Activated gamma-delta T cell (primary cell): ENCODE measurements around the gene COMMD1.
"Not testable (repeated sequence)": the region's sequence is repeated elsewhere in the genome, so short reads cannot be mapped to it uniquely, and the experiment has no call there.

Experiments used
- DNase-seq: peaks from one replicate; lab custom pipeline; 2025; lab: John Stamatoyannopoulos, UW

The COMMD1 gene

GRCh38 chr2:61924895-61925663, 19.6 kb downstream of the COMMD1 start:
- no peak for DNase-seq

DNA sequence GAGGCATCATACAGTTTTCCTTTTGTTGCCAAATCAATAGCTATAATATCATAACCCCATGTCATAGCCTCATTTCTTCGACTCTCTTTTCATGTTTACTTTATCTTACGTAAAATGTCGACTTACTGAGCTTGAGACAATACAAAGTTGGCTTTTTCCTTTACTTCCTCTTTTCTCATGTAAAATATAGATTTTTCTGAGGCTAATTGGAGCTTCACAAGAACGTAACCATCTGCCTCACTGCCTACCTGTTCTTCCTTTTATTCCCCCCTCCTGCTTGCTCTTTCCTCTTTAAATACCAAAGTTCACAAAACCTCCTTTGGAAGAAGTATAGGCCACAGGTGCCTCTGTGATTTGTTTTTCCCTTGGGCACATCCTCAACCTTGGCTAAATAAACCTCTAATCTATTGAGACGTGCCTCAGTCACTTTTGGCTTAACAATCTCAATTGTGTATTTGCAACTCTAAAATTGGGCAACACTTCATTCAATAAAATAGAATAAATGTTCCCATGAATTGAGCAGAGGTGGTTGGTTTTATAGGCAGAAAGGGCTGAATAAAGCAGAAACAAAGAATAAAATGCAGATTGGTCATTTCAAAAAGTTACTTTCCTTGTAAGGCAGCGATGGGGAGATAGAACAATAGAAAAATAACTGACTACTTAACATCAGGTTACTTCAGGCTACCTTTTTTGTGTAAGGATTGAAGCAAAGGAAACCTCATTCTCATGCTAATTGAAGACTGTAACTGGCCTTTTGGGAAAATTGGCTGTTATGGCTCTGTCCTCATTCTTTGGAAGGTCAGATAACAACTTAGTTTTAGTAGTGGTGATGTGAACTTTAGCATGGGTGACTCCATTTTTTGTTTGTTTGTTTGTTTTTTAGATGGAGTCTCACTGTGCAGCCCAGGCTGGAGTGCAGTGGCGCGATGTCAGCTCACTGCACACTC, 21.3 kb downstream of the COMMD1 start:
- DNase-seq: no peak

- no peak for DNase-seq
Measured at GRCh38 chr2:61928826-61929461, 23.5 kb downstream of the COMMD1 start.

- DNase-seq: no peak
Measured at GRCh38 chr2:61937098-61937497, 31.6 kb downstream of the COMMD1 start.

GRCh38 chr2:61937886-61938285, 32.4 kb downstream of the COMMD1 start:
- no peak for DNase-seq

DNA sequence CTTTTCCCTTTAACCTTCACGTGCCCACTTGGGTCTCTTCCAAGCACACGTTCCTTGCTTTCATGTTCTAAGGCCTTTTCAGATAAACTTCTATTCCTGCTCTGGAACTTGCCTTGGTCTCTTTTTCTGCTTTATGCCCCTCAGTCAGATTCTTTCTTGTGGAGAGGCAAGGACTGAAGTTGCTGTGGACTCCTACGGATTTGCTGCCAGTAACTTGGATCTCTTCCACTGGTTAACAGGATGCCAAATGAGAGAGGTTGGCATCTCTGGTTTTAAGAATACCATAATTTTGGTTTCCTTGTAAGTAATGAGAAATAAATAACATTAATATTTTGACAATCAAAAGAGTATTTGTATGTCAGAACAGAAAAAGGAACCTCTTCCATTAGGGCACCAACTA, 33.0 kb downstream of the COMMD1 start:
- no peak for DNase-seq

DNA sequence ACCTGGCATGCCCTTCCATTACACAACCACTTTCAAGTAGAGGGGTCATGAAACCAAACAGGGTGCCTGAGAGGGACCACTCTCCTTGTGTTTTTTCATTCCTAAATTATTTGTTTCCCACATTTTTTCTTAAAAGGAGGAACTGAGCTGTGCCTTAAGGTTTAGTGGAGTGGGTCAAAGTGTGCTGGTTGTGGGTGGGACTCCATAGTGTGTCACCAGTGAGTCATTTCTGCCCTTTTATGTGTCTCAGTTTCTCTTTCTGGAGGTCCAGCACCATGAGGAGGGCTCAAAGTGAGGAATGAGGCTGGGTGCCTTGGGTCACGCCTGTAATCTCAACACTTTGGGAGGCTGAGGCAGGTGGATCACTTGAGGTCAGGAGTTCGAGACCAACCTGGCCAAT, 37.8 kb downstream of the COMMD1 start:
- DNase-seq: no peak

GRCh38 chr2:61946666-61947065, 41.2 kb downstream of the COMMD1 start:
- no peak for DNase-seq

DNA sequence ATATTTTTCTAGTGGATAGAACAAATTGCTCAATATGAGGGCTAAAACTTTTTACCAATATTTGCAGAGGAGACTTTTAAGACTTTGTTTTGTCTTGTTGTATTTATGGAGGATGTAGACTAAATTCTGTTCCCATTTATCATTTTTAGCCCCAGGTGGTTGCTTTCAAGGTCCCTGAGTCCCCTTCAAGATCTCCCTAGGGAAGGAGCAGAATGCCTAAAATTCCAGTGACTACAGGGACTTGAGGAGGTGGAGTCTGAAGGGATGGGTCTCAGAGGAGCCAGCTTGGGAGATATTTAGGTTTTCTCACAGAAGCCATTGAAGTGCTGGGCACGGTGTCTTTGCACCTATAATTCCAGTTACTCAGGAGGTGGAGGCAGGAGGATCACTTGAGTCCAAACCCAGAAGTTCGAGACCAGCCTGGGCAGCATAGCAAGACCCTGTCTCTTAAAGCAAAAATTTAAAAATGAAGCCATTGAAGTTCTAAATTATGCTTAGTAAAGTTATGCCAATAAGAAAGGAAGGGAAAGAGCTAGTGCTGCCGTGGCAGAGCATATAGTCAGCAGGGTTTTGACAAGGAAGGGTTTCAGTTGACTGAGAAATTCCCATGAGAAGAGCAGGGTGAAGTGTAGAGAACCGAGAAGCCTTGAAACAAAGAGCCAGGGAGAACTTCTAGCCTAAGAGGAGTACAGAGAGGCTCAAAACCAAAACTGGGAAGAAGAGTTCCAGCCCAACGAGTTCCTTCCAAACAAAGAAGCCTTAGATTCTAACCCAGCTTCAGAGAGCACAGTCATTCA, 43.4 kb downstream of the COMMD1 start:
- DNase-seq: no peak

DNA sequence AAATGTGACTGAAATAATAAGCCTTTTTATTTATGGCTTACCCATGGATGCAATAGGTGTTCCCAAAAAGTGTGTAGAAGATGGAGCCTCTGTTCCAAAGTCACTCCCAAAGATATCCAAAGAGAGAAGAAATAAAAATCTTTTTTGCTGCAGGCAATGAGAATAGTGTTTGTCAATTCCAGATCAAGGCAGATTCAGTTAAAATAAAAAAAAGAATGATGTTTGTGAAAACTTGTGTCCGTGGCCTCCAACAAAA, 43.9 kb downstream of the COMMD1 start:
- DNase-seq: no peak

DNA sequence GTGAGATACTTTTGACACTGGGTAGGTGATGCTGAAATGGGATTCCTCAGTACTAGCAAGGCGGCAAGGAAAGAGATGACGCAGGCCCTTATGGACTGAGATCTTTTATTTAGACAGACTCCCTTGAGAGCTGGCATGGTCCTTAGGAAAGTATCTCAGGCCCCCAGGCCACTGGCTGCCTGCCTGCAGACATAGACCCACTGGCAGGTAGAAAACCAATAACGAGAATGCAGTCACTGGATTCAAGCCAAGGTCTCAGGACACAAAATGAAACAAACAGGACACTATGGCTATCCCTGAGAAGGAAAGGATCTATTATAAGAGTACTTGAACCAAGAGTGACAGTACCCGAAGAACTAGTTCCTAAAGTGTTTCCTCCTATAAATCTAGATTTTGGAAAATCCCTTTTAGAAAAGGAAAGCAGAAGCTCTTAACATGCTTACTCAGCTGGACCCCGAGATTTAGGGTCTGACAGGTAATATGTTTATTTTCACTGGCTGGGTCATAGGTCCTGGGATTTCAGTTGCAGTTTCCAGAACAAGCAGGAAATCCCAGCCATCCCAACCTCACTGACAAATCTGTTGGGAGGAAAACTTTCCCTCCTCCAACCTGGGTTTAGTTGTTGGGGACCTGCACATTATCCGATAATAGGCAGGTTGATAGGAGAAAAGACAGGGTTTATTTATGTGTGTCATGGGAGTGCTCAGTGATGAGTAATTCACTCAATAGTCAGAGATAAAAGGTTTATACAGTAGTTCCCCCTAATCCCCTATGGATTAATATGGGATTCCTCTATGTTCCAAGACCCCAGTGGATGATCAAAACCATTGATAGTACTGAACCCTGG, 44.5 kb downstream of the COMMD1 start:
- no peak for DNase-seq

GRCh38 chr2:61950571-61951315, 45.3 kb downstream of the COMMD1 start:
- DNase-seq: no peak

GRCh38 chr2:61951881-61952280, 46.4 kb downstream of the COMMD1 start:
- no peak for DNase-seq

DNA sequence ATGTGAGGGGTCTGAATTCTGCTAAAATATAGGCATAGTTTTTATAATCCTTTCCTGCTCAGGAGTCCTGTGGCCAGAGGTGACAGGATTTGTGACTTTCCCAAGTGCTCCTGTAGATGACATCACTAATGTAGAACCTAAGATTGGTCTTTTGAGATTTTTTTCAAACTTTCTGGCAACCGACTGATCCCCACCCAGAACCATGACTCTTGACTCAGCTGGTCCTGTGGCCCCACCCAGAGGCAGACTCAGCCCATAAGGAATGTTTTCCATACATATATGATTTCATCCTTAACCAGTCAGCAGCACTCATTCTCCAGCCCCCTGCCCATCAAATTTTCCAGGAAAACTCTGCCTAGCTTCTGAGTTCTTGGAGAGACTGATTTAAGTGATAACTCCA, 46.8 kb downstream of the COMMD1 start:
- DNase-seq: no peak

GRCh38 chr2:61954856-61955255, 49.4 kb downstream of the COMMD1 start:
- DNase-seq: not testable (repeated sequence)

DNA sequence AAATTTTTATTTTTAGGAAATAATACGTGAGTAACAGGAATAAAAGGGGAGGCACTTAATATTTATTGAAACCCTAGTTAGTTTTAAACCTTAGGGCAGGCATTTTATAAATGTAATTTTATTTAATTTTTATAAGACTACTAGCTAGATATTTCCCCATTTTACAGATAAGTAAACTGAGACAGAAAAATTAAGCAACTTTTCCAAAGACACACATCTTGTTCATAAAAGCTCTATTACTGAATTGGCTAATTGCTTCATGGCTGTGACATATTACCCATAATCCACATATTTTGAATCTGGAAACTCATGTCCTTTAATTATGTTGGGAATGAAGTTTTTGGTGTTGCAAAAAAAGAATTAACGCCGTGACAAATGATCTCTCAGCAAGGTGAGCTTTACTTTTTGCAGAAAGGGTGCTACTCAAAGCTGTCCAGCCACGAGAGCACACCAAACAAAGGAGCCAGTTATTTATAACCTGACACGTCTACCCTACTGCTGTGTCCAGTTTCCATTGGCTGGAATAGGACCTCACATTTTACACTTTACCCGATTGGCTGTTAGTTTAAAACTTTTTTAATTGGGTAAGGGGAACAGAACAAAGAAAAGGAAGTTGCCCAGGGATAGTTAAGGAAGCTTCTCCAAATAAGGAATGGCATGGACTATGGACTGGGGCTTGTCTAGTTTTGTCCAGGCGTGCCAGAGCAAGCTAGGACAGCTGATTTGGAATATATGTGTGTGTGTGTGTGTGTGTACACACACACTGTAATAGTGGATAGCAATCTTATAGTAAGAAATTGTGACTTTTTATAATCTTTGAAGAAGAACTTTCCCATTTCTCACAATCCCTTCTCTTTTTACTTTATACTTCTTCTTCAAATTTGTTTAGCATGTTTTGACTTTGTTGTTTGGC, 54.2 kb downstream of the COMMD1 start:
- DNase-seq: no peak

- DNase-seq: no peak
Measured at GRCh38 chr2:61961231-61961901, 55.9 kb downstream of the COMMD1 start.

DNA sequence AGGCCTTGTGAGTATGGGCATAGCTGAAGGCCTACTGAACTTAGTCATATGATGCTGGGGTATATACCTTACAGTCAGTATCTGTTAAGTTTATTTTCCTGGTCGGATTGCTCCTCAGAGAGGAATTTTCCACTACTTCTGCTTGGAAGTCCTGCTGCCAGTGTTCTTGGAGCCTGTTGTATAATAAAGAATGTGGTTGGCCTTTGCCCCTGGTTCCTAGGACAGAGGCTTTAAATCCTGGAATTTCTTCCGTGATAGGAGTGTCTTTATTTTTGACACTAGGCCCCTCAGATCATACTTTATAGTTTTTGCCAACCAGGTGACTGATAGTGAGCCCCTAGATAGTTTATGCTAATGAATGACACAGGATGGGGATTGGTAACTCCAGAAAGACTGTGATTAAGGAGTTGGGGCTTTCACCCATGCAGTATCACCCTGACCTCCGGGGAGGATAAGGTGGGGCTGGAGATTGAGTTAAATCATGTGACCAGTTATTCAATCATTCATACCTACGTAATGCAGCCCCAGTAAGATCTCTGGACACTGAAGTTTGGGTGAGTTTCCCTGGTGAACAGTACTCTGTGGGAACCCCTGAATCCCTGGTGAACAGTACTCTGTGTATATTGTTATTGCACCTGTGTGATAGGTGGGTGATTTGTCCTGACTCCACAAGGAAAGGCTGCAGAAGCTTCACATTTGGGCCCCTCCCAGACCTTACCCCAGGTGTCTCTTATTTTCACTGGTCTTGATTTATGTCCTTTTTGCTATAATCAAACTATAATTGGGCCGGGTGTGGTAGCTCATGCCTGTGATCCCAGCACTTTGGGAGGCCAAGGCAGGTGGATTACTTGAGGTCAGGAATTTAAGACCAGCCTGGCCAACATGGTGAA, 56.9 kb downstream of the COMMD1 start:
- DNase-seq: no peak
